ENCODE data around the gene AAK1.
A peak's percentile ranks its signal among the peaks of the same experiment; 100 is the strongest.
"Not testable (repeated sequence)": the region's sequence is repeated elsewhere in the genome, so short reads cannot be mapped to it uniquely, and the experiment has no call there.

The AAK1 gene

DNA sequence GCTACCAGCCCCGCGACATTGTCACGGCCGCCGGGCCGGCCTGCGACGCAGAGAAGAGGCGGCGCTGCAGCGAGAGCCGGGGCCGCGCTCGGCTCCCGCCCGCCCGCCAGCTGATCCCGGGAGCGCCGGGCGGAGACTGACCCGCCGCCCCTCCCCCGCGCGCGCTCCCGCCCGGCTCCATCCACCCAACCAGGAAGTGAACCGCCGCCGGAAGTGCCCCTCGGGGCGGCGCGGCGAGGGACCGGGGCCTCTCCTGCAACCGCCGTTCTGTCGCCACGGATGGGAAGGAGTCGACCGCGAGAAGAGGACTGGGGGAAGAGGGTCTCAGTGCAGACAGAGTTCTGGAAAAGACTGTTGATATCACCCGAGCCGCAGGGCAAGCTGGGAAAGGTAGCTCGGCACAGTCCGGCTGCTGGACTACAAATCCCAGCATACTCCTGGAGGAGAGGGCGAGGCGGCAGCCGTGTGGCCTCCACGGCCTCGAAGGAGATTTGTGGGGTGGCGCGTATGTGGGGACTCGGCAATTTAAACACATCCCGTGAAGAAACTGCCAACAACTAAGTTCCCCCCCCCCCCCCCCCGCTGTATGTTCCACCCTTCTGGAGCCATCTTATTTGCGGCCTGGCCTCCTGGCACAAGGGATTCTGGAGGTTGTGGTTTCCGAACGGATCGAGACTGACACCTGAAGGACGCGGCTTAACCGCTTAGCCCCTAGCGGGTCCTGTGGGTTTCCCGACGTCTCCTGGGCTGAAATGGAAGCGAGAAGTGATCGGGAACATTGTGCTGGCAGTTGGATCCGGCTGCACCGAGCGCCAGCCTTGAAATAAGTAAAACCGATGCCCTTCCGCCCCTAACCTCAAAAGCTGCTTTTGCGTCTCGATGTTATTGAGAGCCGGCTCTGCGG is at the start of gene AAK1:
Gene AAK1 (minus strand): TSS at position 138 of the 904 bp plus-strand sequence. CDS start 699 bp downstream, outside the sequence.
- peak; percentile 86 for DNase-seq (ENCODE audit: insufficient read length, low spot score)
- FAIRE-seq = peak; percentile 46

DNA sequence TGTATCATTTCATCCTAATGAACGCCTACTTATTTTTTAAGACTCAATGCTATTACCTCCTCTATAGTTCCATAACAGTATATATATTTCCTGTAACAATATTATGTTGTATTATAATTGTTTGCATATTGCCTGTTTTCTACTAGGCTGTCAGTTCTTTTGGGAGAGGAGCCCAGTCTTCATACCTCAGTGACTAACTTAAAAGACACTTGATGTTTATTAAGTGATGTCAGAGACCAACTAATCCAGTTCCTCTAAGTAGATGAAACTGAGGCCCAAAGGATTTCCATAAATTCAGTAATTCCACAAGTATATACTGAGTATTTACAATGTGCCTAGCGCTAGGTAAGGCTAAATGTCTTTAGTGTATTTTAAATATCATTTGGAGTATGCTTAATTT is 48.9 kb upstream of the AAK1 start:
- DNase-seq (ENCODE audit: insufficient read length, low spot score) (no peak), FAIRE-seq (no peak)

DNA sequence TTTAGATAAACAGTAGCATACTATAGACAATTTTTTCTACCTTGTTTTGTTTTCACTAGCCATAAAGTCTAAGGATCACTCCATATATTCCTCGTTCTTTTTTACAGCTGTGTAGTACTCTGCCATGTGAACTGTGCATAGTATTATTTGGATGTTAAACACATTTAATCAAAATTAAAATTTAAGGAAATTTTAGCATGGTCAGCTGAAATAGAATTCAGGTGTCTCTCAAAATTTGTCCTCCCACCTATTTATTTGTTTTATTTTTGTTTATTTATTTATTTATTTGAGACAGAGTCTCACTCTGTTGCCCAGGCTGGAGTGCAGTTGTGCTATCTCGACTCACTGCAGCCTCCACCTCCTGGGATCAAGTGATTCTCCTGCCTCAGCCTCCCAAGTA is 46.4 kb upstream of the AAK1 start:
- FAIRE-seq (no peak), DNase-seq (ENCODE audit: insufficient read length, low spot score) (no peak)

DNA sequence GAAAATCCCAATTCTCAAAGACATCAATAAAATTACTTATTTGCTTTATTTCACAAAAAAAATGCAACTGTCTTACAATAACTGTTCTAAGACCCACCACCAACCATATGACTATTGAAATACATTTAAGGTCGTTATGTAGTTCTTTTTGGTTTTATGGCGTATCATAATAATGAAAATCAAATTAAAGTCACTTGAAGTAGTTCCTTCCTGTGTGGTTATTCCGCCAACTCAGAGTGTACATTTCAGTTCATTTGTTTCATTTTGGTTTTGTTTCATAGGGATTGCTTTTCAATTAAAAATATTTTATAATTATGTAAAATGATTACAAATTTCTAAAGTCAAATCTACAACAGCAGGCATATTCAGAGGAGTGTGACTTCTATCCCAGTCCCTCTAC is 45.9 kb upstream of the AAK1 start:
- no peak for DNase-seq (ENCODE audit: insufficient read length, low spot score)
- no peak for FAIRE-seq

DNA sequence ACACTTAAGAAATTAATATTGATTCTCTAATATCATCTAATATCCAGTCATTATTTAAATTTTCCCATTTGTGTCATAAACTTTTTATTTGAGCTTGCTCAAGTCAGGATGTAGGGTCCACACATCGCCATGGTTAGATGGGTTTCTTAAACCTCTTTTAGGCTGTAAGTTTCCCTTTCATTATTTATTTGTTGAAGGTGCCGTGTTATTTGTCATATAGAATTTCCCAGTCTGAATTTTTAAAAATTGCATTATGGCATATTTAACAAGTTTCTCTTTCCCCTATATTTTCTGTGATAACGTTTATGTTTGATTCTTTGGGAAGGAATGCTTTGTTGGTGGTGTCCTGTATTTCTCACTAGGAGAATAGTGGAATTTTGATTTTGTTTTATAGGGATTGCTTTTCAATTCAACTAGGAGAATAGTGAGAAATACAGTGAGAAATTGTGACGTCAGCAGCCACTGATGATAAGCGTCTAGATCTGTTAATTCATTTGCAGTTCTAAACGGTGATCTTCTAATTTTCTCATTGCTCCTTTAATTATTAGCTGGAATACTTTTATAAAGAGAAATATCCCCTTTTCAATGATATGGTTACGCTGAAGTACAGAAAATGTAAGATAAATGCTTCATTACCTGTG is 44.6 kb upstream of the AAK1 start:
- no peak for FAIRE-seq
- DNase-seq (ENCODE audit: insufficient read length, low spot score) = no peak

DNA sequence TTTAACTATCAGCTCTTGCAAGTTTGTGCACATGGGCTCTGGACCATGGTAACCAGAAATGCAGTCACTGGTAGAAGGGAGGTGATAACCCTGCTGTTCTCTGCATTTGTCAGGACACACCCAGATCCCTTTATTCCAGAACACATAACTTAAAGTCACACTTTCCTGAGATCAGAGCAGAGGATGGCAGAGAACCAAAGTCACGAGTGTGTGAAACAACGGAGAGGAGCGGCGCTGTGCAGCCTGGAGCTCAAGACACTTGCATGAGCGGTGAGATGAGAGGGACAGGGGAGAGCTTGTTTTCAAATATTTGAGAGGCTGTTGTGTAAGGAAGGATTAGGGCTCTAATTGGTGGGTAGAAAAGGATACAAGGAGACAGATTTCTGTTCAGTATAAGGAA is 43.3 kb upstream of the AAK1 start:
- DNase-seq (ENCODE audit: insufficient read length, low spot score) (no peak), FAIRE-seq (no peak)

DNA sequence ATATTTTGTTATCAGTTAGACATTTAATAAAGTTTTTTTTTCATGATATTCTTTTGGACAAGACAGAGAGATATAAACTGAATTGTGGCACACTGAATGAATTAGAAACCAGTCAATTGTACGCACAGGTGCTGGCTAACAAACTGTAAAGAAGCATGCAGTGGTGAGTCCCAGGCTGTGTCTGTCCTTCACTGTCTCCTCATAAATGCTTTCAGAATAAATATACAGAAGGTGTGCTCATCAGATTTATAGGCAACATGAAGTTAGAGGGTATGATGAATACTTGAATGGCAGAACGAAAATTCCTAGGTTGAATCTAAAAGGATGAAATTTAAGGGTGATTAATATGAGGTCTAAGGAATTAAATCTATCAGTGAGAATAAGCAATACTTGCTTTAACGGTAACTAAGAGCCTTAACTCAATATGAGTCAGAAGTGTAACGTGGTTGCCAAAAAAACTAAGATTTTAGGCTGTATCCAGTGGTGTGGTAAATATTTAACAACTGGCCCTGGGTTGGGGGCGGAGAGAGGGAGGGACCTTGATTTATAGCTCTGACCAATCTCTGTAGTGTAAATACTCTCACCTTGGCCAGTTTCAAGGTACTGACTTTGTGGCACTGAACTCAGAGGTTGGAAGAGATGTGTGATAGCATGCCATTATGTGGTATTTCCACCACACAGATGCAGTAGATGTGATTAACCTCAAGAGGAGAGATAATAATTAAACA is 41.9 kb upstream of the AAK1 start:
- DNase-seq (ENCODE audit: insufficient read length, low spot score) = no peak
- no peak for FAIRE-seq

DNA sequence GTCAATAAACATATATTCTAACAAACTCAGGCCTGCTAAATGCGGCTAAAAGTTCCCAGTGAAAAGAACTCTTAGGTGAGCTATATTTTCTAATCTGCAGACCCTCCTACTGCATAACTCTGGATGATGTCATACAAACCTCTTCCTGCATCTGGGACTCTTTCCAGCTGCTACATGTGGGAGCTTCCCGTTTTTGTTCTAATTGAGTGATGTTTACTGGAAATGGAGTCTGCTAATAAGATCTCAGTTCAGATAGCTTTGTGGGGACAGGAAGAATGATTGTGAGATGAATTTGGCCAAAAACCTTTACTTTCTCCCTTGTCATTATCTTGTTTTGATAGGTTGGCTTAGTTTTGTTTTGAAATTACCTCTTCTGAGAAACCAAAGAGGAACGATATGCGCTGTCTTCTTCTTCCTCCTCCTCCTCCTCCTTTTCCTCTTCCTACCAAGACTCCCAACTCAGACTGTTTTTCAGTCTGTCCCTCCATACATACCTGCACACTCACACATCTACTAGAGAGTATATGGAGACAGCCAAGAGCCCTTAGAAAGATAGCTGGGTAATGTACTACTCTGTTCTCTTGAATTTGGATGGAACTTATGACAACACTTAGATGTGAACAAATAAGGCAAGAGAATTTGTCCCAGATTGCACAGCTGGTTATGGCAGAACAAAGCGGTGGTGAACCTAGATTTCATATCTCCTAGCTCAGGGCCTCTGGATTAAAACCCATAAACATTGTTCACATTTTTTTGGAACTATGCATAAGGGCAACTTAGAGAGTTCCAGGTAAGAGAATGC is 39.8 kb upstream of the AAK1 start:
- DNase-seq (ENCODE audit: insufficient read length, low spot score) = peak; percentile 72
- FAIRE-seq = peak; percentile 38

DNA sequence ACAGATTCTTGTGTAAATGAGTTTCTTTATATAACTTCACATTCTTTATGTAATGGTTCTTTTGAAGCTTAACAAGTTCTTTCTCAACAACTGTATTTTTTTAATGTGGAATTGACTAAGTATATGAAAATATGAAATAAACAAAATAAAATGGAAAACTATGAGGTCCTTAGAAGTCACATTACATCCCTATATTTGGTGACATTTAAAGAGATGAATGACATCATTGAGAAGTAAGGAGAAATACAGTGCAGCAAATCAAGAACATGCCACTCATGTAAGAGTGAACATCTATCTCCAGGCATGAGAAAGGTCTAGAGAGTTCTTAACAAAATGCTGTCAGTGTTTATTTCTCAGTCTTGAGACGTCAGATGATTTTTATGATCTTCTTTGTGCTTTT is 39.0 kb upstream of the AAK1 start:
- FAIRE-seq = no peak

DNA sequence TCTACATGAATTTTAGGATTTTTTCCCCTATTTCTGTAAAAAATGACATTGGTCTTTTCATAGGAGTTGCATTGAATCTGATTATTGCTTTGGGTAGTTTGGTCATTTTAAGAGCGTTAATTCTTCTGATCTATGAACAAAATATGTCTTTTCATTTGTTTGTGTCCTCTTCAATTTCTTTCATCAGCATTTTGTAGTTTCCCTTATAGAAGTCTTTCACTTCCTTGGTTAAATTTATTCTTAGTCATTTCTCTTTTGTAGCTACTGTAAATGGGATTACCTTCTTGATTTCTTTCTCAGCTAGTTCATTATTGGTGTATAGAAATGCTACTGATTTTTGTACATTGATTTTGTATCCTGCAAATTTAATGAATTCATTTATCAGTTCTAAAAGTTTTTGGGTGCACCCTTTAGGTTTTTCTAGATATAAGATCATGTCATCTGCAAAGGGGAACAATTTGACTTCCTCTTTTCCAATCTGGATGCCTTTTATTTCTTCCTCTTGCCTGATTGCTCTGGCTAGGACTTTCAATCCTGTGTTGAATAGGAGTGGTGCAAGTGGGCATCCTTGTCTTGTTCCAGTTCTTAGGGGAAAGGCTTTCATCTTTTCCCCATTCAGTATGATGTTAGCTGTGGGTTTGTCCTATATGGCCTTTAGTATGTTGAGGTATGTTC is 36.6 kb upstream of the AAK1 start:
- DNase-seq (ENCODE audit: insufficient read length, low spot score) = no peak
- no peak for FAIRE-seq

More for the DNA sequence above, 39.0 kb upstream of the AAK1 start:
- DNase-seq (ENCODE audit: insufficient read length, low spot score) = no peak

DNA sequence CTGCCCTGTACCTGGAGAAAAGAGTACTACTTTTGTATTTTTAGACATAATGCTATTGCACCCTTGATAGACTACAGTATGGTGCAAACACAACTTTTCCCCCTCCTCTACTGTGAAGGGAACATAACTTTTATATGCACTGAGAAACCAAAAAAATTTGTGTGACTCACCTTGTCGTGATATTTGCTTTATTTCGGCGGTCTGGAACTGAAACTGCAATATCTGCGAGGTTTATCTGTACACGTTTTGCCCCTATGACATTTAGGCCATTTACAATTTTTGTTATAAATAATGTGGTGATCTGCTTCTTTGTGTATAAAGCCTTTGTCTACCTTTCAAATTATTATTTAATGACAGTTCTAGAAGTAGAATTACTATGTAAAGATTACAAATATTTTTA is 34.4 kb upstream of the AAK1 start:
- DNase-seq (ENCODE audit: insufficient read length, low spot score) = no peak
- FAIRE-seq = no peak

DNA sequence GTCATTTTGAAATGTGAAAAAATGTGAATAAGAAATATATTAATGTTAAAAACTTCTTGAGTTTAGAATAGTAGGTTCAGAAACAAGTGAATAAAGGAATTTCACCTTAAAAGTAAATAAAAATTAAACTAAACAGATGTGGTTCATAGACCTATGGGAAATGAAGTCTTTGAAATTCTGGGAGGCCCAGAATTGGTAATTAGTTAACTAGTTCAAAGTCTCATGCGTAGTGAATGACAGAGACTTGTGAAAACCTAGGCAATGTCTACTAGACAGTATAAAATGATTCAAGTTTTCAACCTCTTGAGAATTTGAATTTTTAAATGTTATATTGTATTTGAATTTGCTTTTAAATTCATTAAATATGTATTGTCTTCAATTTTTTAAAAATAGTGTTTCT is 32.6 kb upstream of the AAK1 start:
- FAIRE-seq (no peak), DNase-seq (ENCODE audit: insufficient read length, low spot score) (no peak)

DNA sequence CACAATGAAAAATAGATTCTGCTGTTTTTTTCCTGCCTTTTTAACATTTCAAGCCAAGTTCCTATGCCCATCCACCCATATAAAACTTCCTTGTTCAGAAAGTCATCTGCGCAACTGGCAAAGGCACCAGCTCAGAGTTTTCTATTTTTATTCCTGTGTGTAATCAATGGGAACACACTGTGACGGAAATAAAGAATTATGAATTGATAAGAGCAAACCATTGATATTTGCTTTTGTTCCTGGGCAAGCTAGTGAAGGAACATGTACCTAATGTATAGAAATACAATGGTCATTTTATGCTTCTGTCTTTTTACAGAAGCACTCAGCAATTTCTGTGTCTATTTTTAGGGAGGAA is 30.8 kb upstream of the AAK1 start:
- FAIRE-seq (no peak), DNase-seq (ENCODE audit: insufficient read length, low spot score) (no peak)

DNA sequence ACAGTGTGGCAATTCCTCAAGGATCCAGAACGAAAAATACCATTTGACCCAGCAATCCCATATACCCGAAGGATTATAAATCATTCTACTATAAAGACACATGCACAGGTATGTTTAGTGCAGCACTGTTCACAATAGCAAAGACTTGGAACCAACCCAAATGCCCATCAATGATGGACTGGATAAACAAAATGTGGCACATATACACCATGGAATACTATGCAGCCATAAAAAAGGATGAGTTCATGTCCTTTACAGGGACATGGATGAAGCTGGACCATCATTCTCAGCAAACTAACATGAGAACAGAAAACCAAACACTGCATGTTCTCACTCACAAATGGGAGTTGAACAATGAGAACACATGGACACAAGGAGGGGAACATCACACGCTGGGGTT is 29.6 kb upstream of the AAK1 start:
- not testable (repeated sequence) for FAIRE-seq; DNase-seq (ENCODE audit: insufficient read length, low spot score)

DNA sequence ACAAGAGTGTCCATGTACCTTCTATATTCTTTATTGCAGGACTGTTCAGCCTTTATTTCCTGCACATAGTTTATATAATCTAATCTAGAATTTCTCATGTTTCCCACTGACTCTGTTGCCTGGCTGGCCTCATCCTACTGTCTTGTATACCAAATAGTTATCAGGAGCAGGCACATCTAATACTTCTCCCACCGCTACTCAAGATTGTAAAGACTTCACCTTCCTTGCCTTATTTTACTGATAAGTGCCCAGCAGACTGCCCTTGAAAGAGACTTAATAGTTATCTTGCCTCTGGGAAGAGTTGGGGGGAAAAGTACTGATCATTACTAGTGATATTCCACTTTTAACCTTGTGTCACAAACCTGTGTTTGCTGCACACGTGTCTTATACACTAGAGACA is 26.1 kb upstream of the AAK1 start:
- FAIRE-seq = no peak

DNA sequence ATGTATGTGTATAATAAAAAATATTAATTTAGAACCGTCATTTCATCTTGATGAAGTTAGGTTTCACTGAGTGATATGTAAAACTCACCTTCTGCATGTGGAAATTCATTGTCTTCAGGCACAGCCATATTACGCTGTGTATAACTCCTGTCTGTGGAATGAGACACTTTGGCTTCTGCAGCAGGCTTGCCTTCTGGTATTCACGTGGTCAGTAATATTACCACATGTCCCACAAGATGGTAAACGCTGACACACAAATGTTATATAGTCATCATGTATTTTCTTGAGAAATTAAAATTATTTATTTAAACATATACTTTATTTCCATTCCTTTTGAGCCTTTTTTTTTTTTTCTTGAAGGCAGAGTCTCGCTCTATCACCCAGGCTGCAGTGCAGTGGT is 25.1 kb upstream of the AAK1 start:
- no peak for FAIRE-seq
- no peak for DNase-seq (ENCODE audit: insufficient read length, low spot score)

More for the DNA sequence above, 26.1 kb upstream of the AAK1 start:
- DNase-seq (ENCODE audit: insufficient read length, low spot score) = no peak

DNA sequence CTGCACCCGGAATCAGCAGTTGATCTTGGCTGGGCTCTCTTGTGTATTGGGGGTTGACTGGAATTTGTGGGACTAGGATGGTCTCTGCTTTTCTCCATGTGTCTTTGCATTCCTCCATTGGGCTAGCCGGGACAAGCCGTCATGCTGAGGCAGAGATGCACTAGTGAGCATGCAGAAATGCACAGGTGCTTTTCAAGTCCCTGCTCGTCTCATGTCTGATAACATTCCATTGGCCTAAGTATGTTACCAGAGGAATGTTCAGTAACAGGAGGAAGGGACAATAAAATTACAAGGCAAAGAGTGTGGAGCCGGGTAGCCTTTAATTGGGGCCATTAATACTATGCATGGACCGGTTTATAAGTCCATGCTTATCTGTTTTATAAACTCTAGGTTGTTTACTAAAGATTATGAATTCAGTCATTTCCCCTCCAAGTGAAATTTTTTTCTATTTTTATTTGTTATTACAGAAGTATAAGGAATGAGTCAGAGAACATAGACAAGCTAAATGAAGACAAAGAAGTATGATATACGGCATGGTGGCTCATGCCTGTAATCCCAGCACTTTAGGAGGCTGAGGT is 24.4 kb upstream of the AAK1 start:
- FAIRE-seq = peak; percentile 54
- no peak for DNase-seq (ENCODE audit: insufficient read length, low spot score)

DNA sequence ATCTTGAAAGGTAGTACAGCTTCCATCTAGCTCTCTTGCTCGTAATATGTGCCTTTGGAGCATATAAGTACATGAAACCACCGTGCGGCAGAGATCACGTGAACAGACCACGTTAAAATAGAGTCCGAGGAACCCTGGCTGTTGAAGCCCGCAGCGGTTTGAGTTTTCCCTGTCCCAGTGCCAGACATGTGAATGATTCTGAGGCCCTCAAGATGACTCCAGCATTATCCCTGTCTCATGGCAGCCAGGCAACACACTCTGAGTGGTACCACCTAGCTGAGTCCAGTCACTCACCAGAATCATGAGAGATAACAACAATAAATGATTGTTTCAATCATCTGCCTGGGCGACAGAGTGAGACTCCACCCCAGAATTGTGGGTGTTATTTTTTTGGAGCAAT is 21.6 kb upstream of the AAK1 start:
- DNase-seq (ENCODE audit: insufficient read length, low spot score) = no peak

DNA sequence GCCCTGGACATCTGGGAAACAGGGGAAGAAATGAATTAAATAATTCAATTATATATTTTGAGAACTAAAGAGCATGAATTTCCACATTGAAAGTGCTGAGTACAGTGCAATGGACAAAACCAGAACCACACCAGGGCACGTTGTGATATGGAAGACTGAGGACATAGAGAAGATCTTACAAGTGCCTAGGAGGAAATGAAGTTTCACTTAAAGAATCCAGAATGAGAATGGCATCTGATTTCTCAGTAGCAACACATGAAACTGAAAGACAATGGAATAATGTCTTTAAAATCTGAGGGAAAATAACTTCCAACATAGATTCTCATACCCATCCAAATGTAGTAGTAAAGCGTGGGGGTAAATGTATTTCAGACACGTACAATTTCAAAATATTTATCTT is 20.3 kb upstream of the AAK1 start:
- FAIRE-seq = no peak
- DNase-seq (ENCODE audit: insufficient read length, low spot score) = no peak

More for the DNA sequence above, 21.6 kb upstream of the AAK1 start:
- no peak for FAIRE-seq

DNA sequence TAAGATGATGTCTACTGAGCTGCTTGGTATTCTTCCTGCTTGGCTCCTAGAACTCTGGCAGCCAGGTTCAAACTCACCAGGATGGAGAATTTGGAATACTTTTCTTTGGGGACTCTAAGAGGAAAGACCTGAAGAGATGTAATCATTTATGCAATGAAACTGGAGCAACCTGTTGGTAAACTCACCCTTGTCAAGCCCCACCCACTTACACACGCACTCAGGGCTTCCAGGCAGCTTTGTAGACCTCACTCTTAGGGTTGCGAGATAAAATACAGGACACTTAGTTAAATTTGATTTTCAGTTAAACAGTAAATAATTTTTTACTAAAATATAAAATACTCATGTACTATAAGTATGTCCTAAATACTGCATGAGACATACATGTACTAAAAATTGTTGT is 19.0 kb upstream of the AAK1 start:
- not testable (repeated sequence) for DNase-seq (ENCODE audit: insufficient read length, low spot score)
- FAIRE-seq = peak; percentile 65
